Stimulated activated CD4-positive, alpha-beta T cell treated with anti-CD3 and anti-CD28 coated beads, Interleukin-2, amount 100 ng/mL, for 4 hours (primary cell): ENCODE data around the gene MLN.

Experiments
- DNase-seq: peaks from one replicate; pipeline ENCODE4 v3.0.0-alpha.2; 2020; ENCODE audit warnings: low read depth

The MLN gene

GRCh38 chr6:33813990-33814985 is 10.5 kb upstream of the MLN start:
- DNase-seq = no peak

- no peak for DNase-seq
Measured at GRCh38 chr6:33813246-33813904, 9.6 kb upstream of the MLN start.

- DNase-seq = no peak
Measured at GRCh38 chr6:33812669-33813068, 8.9 kb upstream of the MLN start.

- no peak for DNase-seq
Measured at GRCh38 chr6:33809594-33809993, 5.8 kb upstream of the MLN start.

GRCh38 chr6:33808641-33809180 is 4.9 kb upstream of the MLN start:
- no peak for DNase-seq

GRCh38 chr6:33807606-33808005 is 3.8 kb upstream of the MLN start:
- DNase-seq = no peak

GRCh38 chr6:33806841-33807240 is 3.0 kb upstream of the MLN start:
- DNase-seq = no peak

- DNase-seq = no peak
Measured at GRCh38 chr6:33802186-33802958, 1.4 kb downstream of the MLN start.

GRCh38 chr6:33801611-33802010 is 2.2 kb downstream of the MLN start:
- DNase-seq = no peak

- DNase-seq = no peak
Measured at GRCh38 chr6:33800248-33800969, 3.4 kb downstream of the MLN start.

- DNase-seq = no peak
Measured at GRCh38 chr6:33799454-33800113, 4.2 kb downstream of the MLN start.

- no peak for DNase-seq
Measured at GRCh38 chr6:33798343-33798848, 5.4 kb downstream of the MLN start.

GRCh38 chr6:33797626-33798342 is 6.0 kb downstream of the MLN start:
- DNase-seq = no peak

GRCh38 chr6:33794910-33795623 is 8.7 kb downstream of the MLN start:
- DNase-seq = no peak

GRCh38 chr6:33792981-33793380 is 10.8 kb downstream of the MLN start:
- no peak for DNase-seq

- no peak for DNase-seq
Measured at GRCh38 chr6:33791620-33792019, 12.2 kb downstream of the MLN start.

GRCh38 chr6:33790910-33791309 is 12.9 kb downstream of the MLN start:
- no peak for DNase-seq

GRCh38 chr6:33790379-33790778 is 13.4 kb downstream of the MLN start:
- DNase-seq = no peak

- no peak for DNase-seq
Measured at GRCh38 chr6:33789550-33789895, 14.3 kb downstream of the MLN start.
